SK-N-SH (cell line): ENCODE results near the gene SPRING1. TPM values are rescaled to one million over a fixed set of nuclear protein-coding genes. Genes with fewer than 3 reads are reported as not detected.

Experiments
- CTCF ChIA-PET: fragments of 300-600, 350-600 bp; formaldehyde crosslinking; extraction: SDS; loops from one replicate; lab custom pipeline; 2021; lab: Yijun Ruan, JAX
- POLR2A ChIA-PET: fragments of 350-600 bp; sonication (Branson Sonifier 250); formaldehyde crosslinking; extraction: SDS; loops from one replicate; lab custom pipeline; 2020; ENCODE audit warnings: antibody characterized with exemption, inconsistent platforms; lab: Yijun Ruan, JAX
- DNase-seq: peaks from one replicate; pipeline ENCODE4 v3.0.0; 2012
- H2AFZ ChIP-seq: fragments of 200-600 bp; sonication (generic); 2 replicates; pipeline ENCODE4 v1.8.1; 2016; ENCODE audit warnings: antibody characterized with exemption, mild to moderate bottlenecking, low read depth
- H3F3A ChIP-seq: fragments of 200-600 bp; sonication (generic); replicated peaks from 2 replicates; pipeline ENCODE3; 2016; ENCODE audit warnings: antibody characterized with exemption, mild to moderate bottlenecking; ENCODE audit not compliant: insufficient read depth
- H3K27ac ChIP-seq, 2 experiments: fragments of 200-500 bp in 1 of 2; fragments of 200-600 bp in 1 of 2; sonication (Bioruptor generic) in 1 of 2; sonication (generic), shearing (Covaris generic) in 1 of 2; 2 replicates each; pipeline versions ENCODE4 v1.5.1 to v1.6.1; 2014 to 2016; ENCODE audit warnings: low read depth in 2 of 2, inconsistent platforms in 1 of 2, low read length in 1 of 2, mild to moderate bottlenecking in 1 of 2, mixed read lengths in 1 of 2
- H3K27me3 ChIP-seq: fragments of 200-600 bp; sonication (generic), shearing (Covaris generic); 2 replicates; pipeline ENCODE4 v1.6.1; 2016; ENCODE audit warnings: mixed run types; ENCODE audit not compliant: insufficient read depth
- H3K36me3 ChIP-seq, 2 experiments: fragments of 200-500 bp in 1 of 2; fragments of 200-600 bp in 1 of 2; sonication (Bioruptor generic) in 1 of 2; sonication (generic) in 1 of 2; replicated peaks in 1 of 2; 2 replicates each; pipeline versions ENCODE3 to v1.5.1; 2014 to 2016; ENCODE audit warnings: low read length in 1 of 2, mild to moderate bottlenecking in 1 of 2; ENCODE audit not compliant: insufficient read depth in 2 of 2, control insufficient read depth in 1 of 2
- H3K4me1 ChIP-seq, 2 experiments: fragments of 200-500 bp in 1 of 2; fragments of 200-600 bp in 1 of 2; sonication (Bioruptor generic) in 1 of 2; sonication (generic), shearing (Covaris generic) in 1 of 2; 2 replicates each; pipeline versions ENCODE4 v1.5.1 to v1.6.1; 2014 to 2016; ENCODE audit warnings: low read depth in 1 of 2, low read length in 1 of 2, mixed run types in 1 of 2; ENCODE audit not compliant: insufficient read depth in 2 of 2, control insufficient read depth in 1 of 2
- H3K4me2 ChIP-seq: fragments of 200-600 bp; sonication (generic), shearing (Covaris generic); 2 replicates; pipeline ENCODE4 v1.6.1; 2017; ENCODE audit warnings: mixed run types
- H3K4me3 ChIP-seq, 2 experiments: fragments of 200-500 bp in 1 of 2; fragments of 200-600 bp in 1 of 2; sonication (Bioruptor generic) in 1 of 2; sonication (generic), shearing (Covaris generic) in 1 of 2; 2 replicates each; pipeline versions ENCODE4 v1.5.1 to v1.8.1; 2014 to 2016; ENCODE audit warnings: low read depth in 2 of 2, inconsistent platforms in 1 of 2, low read length in 1 of 2, mild to moderate bottlenecking in 1 of 2, mixed read lengths in 1 of 2, moderate library complexity in 1 of 2
- H3K79me2 ChIP-seq: fragments of 200-600 bp; sonication (generic); 2 replicates; pipeline ENCODE4 v1.8.1; 2017; ENCODE audit warnings: mild to moderate bottlenecking; ENCODE audit not compliant: insufficient read depth
- H3K9ac ChIP-seq: fragments of 200-600 bp; sonication (generic); 2 replicates; pipeline ENCODE4 v1.6.1; 2017; ENCODE audit warnings: mixed run types
- H3K9me2 ChIP-seq: fragments of 200-600 bp; sonication (generic); 2 replicates; pipeline ENCODE4 v1.6.1; 2017; ENCODE audit warnings: mixed run types
- H3K9me3 ChIP-seq: fragments of 200-600 bp; sonication (generic); 2 replicates; pipeline ENCODE4 v1.6.1; 2017; ENCODE audit warnings: mixed run types, mild to moderate bottlenecking, moderate library complexity
- H4K20me1 ChIP-seq: fragments of 200-600 bp; sonication (generic); 2 replicates; pipeline ENCODE4 v1.6.1; 2017; ENCODE audit warnings: mild to moderate bottlenecking, mixed run types; ENCODE audit not compliant: insufficient read depth
- CHD2 ChIP-seq: fragments of 150-350 bp; IDR thresholded peaks from 2 replicates; pipeline ENCODE4 v1.6.1; 2018; ENCODE audit warnings: low read length; ENCODE audit not compliant: partially characterized antibody
- CTCF ChIP-seq: fragments of 200-600 bp; sonication (generic); IDR thresholded peaks from 2 replicates; pipeline ENCODE4 v1.6.1; 2017; ENCODE audit warnings: antibody characterized with exemption, mild to moderate bottlenecking, moderate library complexity
- IRF3 ChIP-seq: fragments of 150-350 bp; IDR thresholded peaks from 2 replicates; pipeline ENCODE4 v1.6.1; 2016; ENCODE audit warnings: mild to moderate bottlenecking, low read depth, low read length
- PBX3 ChIP-seq: IDR thresholded peaks from 2 replicates; pipeline ENCODE4; 2012
- RAD21 ChIP-seq: IDR thresholded peaks from 2 replicates; pipeline ENCODE4 v1.6.1; 2012; ENCODE audit warnings: mild to moderate bottlenecking, low read length
- RXRA ChIP-seq: IDR thresholded peaks from 2 replicates; pipeline ENCODE4 v1.4.0; 2012; ENCODE audit warnings: low read depth, mild to moderate bottlenecking, borderline replicate concordance
- SIN3A ChIP-seq: IDR thresholded peaks from 2 replicates; pipeline ENCODE4 v1.6.1; 2012; ENCODE audit warnings: low read depth, mild to moderate bottlenecking, low read length, moderate library complexity, borderline replicate concordance
- SMC3 ChIP-seq: IDR thresholded peaks from 2 replicates; pipeline ENCODE4 v1.6.1; 2012; ENCODE audit warnings: low read depth, low read length, improper control_type of control experiment
- TAF1 ChIP-seq: IDR thresholded peaks from 2 replicates; pipeline ENCODE4 v1.6.1; 2012; ENCODE audit warnings: low read depth, mild to moderate bottlenecking, low read length, moderate library complexity, borderline replicate concordance
- TCF12 ChIP-seq: IDR thresholded peaks from 2 replicates; pipeline ENCODE4 v1.4.0; 2012
- TEAD4 ChIP-seq: IDR thresholded peaks from 2 replicates; pipeline ENCODE4 v1.4.0; 2012; ENCODE audit warnings: mild to moderate bottlenecking, borderline replicate concordance; ENCODE audit not compliant: insufficient read depth
- WGBS: methylation state at CpG from one replicate; pipeline ENCODE4 v1.1.6; 2017; ENCODE audit warnings: low lambda C conversion rate; 5-methylcytosine and 5-hydroxymethylcytosine counted together
- polyA plus RNA-seq, 3 experiments: library from polyadenylated mRNA; depleted of rRNA; stranded (reverse); fragments of >200 nt; gene quantifications; 2 replicates each; pipeline ENCODE4 v1.2.3, GENCODE V29; 2012
- TF ChIP-seq, protein P1 (sequence below): IDR thresholded peaks from 2 replicates; pipeline ENCODE4 v1.4.0; 2012; ENCODE audit warnings: low read depth, borderline replicate concordance
- TF ChIP-seq, protein P2 (sequence below): IDR thresholded peaks from 2 replicates; pipeline ENCODE4 v1.6.1; 2012; ENCODE audit warnings: mild to moderate bottlenecking, low read depth, low read length, moderate library complexity

The SPRING1 gene
- polyA plus RNA-seq, 1 of the 3 experiments (the other 2 are of a cell fraction): 10.9 TPM

DNA sequence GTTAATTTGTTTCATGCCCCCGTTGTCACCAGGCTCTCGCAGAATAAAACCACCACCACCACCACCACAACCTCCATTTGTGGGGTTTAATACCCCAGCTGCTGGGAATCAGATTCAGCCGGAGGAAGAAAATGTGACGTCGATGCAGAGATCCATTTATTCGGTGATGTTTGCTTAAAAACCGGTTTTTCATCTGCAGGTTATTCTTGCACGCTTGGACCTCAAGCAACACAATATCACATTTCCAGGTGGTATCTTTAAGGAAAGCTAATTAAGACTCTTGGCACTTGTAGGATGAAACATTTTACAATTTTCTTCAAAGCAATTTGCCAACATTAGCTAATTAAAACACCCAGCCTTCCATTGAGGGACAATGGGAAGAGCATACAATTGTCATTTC lies 39.8 kb downstream of the SPRING1 start (continued):
- TF ChIP-seq PBX3: no peak
- TF ChIP-seq TCF12: no peak
- TF ChIP-seq SIN3A: no peak
- no peak for TF ChIP-seq RXRA
- TF ChIP-seq, protein P1, sequence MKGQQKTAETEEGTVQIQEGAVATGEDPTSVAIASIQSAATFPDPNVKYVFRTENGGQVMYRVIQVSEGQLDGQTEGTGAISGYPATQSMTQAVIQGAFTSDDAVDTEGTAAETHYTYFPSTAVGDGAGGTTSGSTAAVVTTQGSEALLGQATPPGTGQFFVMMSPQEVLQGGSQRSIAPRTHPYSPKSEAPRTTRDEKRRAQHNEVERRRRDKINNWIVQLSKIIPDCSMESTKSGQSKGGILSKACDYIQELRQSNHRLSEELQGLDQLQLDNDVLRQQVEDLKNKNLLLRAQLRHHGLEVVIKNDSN: no peak
- TF ChIP-seq RAD21: no peak
- no peak for TF ChIP-seq SMC3

DNA sequence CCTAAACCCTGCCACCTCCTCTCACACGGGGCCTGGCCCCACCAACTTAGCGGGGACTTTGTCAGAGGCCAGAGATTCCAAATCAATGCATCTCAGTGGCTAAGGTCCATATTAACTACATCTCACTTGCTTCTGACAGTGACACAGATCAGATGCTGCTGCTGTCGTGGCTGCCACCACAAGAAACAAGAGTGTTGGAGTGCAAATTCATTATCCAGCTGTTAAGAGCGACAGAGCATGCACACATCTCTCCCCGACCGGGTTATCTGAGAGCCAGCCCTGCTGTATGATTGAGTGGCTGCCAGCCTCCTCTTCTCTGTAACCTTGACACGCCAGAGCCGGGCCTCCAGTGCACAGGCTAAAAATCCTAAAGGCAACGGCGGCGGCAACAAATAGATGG lies 40.2 kb downstream of the SPRING1 start:
- CTCF ChIA-PET: interaction anchor here (0.6 to 7.6 kb wide), 9 partner anchors 10 to 700 kb away, joined by 3 to 48 read pairs (median 3); no protein-coding TSS in a partner anchor
- Histone ChIP-seq H3K27ac (no peak overlapping the region), H3K4me3 (no peak overlapping the region)
- no peak for TF ChIP-seq CHD2
- TF ChIP-seq IRF3: no peak
- TF ChIP-seq, protein P2, sequence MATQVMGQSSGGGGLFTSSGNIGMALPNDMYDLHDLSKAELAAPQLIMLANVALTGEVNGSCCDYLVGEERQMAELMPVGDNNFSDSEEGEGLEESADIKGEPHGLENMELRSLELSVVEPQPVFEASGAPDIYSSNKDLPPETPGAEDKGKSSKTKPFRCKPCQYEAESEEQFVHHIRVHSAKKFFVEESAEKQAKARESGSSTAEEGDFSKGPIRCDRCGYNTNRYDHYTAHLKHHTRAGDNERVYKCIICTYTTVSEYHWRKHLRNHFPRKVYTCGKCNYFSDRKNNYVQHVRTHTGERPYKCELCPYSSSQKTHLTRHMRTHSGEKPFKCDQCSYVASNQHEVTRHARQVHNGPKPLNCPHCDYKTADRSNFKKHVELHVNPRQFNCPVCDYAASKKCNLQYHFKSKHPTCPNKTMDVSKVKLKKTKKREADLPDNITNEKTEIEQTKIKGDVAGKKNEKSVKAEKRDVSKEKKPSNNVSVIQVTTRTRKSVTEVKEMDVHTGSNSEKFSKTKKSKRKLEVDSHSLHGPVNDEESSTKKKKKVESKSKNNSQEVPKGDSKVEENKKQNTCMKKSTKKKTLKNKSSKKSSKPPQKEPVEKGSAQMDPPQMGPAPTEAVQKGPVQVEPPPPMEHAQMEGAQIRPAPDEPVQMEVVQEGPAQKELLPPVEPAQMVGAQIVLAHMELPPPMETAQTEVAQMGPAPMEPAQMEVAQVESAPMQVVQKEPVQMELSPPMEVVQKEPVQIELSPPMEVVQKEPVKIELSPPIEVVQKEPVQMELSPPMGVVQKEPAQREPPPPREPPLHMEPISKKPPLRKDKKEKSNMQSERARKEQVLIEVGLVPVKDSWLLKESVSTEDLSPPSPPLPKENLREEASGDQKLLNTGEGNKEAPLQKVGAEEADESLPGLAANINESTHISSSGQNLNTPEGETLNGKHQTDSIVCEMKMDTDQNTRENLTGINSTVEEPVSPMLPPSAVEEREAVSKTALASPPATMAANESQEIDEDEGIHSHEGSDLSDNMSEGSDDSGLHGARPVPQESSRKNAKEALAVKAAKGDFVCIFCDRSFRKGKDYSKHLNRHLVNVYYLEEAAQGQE: no peak
- no peak for TF ChIP-seq TEAD4
- TF ChIP-seq SIN3A: no peak
- TF ChIP-seq CTCF: no peak
- TF ChIP-seq TAF1: no peak
- TF ChIP-seq RAD21: no peak
- TF ChIP-seq, all 33 proteins: peak for 0
- no peaks in the 10 kb centered on the region for H3K79me2 ChIP-seq
- H2AFZ ChIP-seq: no peak overlapping the region
- H3K27me3 ChIP-seq: peaks cover 6% of the 10 kb centered on the region; the same call in 1 of the 2 replicates
- 79% methylated on average over 11 of the region's 11 CpGs for WGBS
- H3K9me3 ChIP-seq: no peaks in the 10 kb centered on the region
- H3F3A ChIP-seq: no peaks in the 10 kb centered on the region
- no peak overlapping the region for H3K9ac ChIP-seq
- peaks cover 0 to 18% of the 10 kb centered on the region in 2 experiments; a peak in 2 of 4 replicates for H3K4me1 ChIP-seq
- no peak overlapping the region for H3K4me2 ChIP-seq
- POLR2A ChIA-PET: interaction anchor here (1.2 kb wide), 1 partner anchor 11 kb away, joined by 3 read pairs; no protein-coding TSS in a partner anchor
- no peaks in the 10 kb centered on the region for H3K9me2 ChIP-seq
- no peaks in the 10 kb centered on the region for H4K20me1 ChIP-seq
- H3K36me3 ChIP-seq: no peaks in the 10 kb centered on the region
- no peak for DNase-seq
